ENCODE data around the gene C1orf94. TPM values are rescaled to one million over a fixed set of nuclear protein-coding genes. Genes with fewer than 3 reads are reported as not detected.
"Not testable (repeated sequence)": the region's sequence is repeated elsewhere in the genome, so short reads cannot be mapped to it uniquely, and the experiment has no call there.

The C1orf94 gene
- polyA plus RNA-seq, 1 of the 3 experiments (the other 2 are of a cell fraction), result not detected

DNA sequence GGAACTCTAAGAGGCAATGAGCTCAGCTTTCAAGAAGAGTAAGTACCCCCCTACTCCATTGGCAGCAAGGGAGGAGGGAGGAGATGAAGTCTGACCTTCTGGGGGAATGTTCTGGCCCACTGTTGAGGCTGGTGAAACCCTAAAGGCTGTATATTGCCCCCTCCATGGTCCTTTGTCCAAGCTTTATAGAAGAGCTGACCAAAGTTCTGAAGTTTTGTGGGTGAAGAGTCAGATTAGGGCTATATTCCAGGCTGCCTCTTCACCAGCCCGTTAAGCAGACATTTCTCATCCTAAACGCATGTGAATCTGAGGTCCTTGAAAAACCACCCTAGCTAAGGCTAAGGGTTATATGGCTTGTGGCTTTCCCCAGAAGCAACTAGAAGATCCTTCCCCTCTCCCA, 1.4 kb downstream of the C1orf94 start (continued):
- TF ChIP-seq, protein P1, sequence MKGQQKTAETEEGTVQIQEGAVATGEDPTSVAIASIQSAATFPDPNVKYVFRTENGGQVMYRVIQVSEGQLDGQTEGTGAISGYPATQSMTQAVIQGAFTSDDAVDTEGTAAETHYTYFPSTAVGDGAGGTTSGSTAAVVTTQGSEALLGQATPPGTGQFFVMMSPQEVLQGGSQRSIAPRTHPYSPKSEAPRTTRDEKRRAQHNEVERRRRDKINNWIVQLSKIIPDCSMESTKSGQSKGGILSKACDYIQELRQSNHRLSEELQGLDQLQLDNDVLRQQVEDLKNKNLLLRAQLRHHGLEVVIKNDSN (IDR thresholded peaks at IDR 0.05; ENCODE audit: borderline replicate concordance, low read depth), result no peak
- TF ChIP-seq NFIC (IDR thresholded peaks at IDR 0.05; ENCODE audit: borderline replicate concordance), result no peak

DNA sequence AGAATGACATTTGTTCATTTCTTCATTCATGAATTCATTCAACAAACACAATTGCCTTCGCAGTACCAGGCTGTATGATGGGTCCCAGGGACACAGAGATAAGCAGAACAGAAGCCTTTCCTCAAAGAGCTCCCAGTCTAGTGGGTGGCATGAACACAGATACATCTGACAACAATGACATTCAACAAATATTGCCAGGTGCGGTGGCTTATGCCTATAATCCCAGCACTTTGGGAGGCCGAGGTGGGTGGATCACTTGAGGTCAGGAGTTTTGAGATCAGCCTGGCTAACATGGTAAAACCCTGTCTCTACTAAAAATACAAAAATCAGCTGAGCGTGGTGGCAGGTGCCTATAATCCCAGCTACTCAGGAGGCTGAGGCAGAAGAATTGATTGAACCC, 6.7 kb downstream of the C1orf94 start:
- H3F3A ChIP-seq (replicated peaks; ENCODE audit: insufficient read depth); H3K9me2 ChIP-seq; H3K27ac ChIP-seq (ENCODE audit: low read depth in 2 of 2, low read length in 1 of 2); H3K4me3 ChIP-seq (ENCODE audit: low read depth in 2 of 2, low read length in 1 of 2); H4K20me1 ChIP-seq (ENCODE audit: insufficient read depth); H3K4me1 ChIP-seq (ENCODE audit: control insufficient read depth in 1 of 2, insufficient read depth in 2 of 2, low read depth in 1 of 2, low read length in 1 of 2); H3K27me3 ChIP-seq (ENCODE audit: insufficient read depth); DNase-seq; H3K79me2 ChIP-seq (ENCODE audit: insufficient read depth); H3K4me2 ChIP-seq; H2AFZ ChIP-seq (ENCODE audit: low read depth); H3K9ac ChIP-seq; H3K9me3 ChIP-seq; POLR2A ChIA-PET; H3K36me3 ChIP-seq (replicated peaks in 1 of 2; ENCODE audit: control insufficient read depth in 1 of 2, insufficient read depth in 2 of 2, low read length in 1 of 2): not testable (repeated sequence)
- CTCF ChIA-PET, result interaction anchor here (0.7 to 4.6 kb wide), 2 partner anchors 20 to 213 kb away, joined by 3 to 20 read pairs; partner anchors contain the start of gene CSMD2
- 22% methylated on average over 4 of the region's 4 CpGs for WGBS (ENCODE audit: low lambda C conversion rate)

DNA sequence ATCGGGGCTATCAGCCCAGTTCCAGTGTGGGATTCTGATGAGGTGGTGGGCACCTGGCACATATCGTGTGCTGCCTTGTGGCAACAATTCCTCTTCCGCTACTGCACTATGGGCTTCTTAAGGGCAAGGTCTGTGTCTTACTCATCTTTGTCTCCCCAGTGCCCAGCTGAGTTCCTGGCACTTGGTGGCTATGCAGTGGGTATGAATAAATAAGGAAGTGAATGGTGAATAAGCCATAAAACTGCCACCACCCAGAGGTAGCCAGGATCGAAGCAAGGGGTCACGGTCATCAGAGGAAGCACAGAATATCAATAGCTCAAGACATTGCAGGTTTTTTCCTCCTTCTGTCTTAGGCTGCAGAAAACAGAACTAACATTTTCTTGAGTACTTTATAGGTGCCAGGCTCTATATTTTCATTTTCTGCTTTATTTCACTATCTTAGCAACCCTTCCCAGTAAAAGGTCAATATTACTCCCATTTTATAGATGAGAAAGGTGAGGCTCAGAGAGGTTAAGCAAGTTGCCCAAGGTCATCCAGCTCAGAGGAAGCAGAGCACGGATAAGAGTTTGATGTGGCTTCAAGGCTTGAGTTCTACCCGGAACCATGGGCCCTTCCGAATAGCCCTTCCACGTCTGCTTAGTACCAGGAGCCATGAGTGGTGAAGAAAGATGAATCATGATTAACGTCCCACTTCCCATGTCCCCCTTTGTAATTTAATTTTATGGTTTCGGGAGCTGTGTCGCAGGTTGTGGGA, 10.2 kb downstream of the C1orf94 start:
- H3F3A ChIP-seq (replicated peaks; ENCODE audit: insufficient read depth), result no peaks in the 10 kb centered on the region
- ChIA-PET CTCF (no interaction called here), POLR2A (no interaction called here)
- H3K9ac ChIP-seq, result no peak overlapping the region
- H3K4me1 ChIP-seq (ENCODE audit: control insufficient read depth in 1 of 2, insufficient read depth in 2 of 2, low read depth in 1 of 2, low read length in 1 of 2), result no peaks in the 10 kb centered on the region
- WGBS (ENCODE audit: low lambda C conversion rate), result 47% methylated on average over 12 of the region's 12 CpGs
- no peak overlapping the region for H3K27ac ChIP-seq (ENCODE audit: low read depth in 2 of 2, low read length in 1 of 2)
- H3K27me3 ChIP-seq (ENCODE audit: insufficient read depth), result no peaks in the 10 kb centered on the region
- H3K36me3 ChIP-seq (replicated peaks in 1 of 2; ENCODE audit: control insufficient read depth in 1 of 2, insufficient read depth in 2 of 2, low read length in 1 of 2), result no peaks in the 10 kb centered on the region
- DNase-seq, result no peak
- no peak overlapping the region for H3K4me3 ChIP-seq (ENCODE audit: low read depth in 2 of 2, low read length in 1 of 2)
- no peak overlapping the region for H2AFZ ChIP-seq (ENCODE audit: low read depth)
- TF ChIP-seq RAD21 (IDR thresholded peaks at IDR 0.05; ENCODE audit: low read length) (no peak), MAX (IDR thresholded peaks at IDR 0.05; ENCODE audit: low read depth) (no peak), CHD2 (IDR thresholded peaks at IDR 0.05; ENCODE audit: low read length, partially characterized antibody) (no peak), USF2 (IDR thresholded peaks at IDR 0.05; ENCODE audit: borderline replicate concordance, low read depth, low read length) (no peak), SIN3A (IDR thresholded peaks at IDR 0.05; ENCODE audit: borderline replicate concordance, low read depth, low read length) (no peak), ELF1 (IDR thresholded peaks at IDR 0.05) (no peak), ZBTB33 (IDR thresholded peaks at IDR 0.05; ENCODE audit: borderline replicate concordance, low read depth) (no peak), RXRA (IDR thresholded peaks at IDR 0.05; ENCODE audit: borderline replicate concordance, low read depth) (no peak), JUND (IDR thresholded peaks at IDR 0.05) (no peak)
- H3K9me2 ChIP-seq, result no peaks in the 10 kb centered on the region
- H3K79me2 ChIP-seq (ENCODE audit: insufficient read depth), result no peaks in the 10 kb centered on the region
- H4K20me1 ChIP-seq (ENCODE audit: insufficient read depth), result no peaks in the 10 kb centered on the region
- no peak overlapping the region for H3K4me2 ChIP-seq
- H3K9me3 ChIP-seq, result no peaks in the 10 kb centered on the region
